Panc1 (cell line): ENCODE data around the gene NIF3L1. TPM values are rescaled to one million over a fixed set of nuclear protein-coding genes. Genes with fewer than 3 reads are reported as not detected.

Experiments used
- ATAC-seq: fragments of 200-7000 bp; cut with Tn5 transposase; 2 replicates; pipeline ENCODE4 v1.9.1; 2020; ENCODE audit warnings: mild to moderate bottlenecking, moderate library complexity
- BruUV-seq: library from RNA; stranded (reverse); fragments of 400-500 nt; replicated peaks from 2 replicates; lab custom pipeline; 2021; lab: Mats Ljungman, UMichigan
- CTCF ChIA-PET: fragments of 300-600 bp; sonication (Branson Sonifier 250); formaldehyde crosslinking; loops from one replicate; lab custom pipeline; 2022; ENCODE audit warnings: antibody characterized with exemption; lab: Charles Lee
- POLR2A ChIA-PET: fragments of 300-600 bp; sonication (Branson Sonifier 250); formaldehyde crosslinking; loops from one replicate; lab custom pipeline; 2022; ENCODE audit warnings: antibody characterized with exemption; lab: Charles Lee
- DNase-seq: peaks from one replicate; pipeline ENCODE4 v3.0.0-alpha.2; 2010; ENCODE audit warnings: low read depth, low spot score
- H3K27ac ChIP-seq: 2 replicates; pipeline ENCODE4 v1.5.1; 2011; ENCODE audit warnings: mild to moderate bottlenecking, low read length, inconsistent platforms
- H3K27me3 ChIP-seq: fragments of 200-500 bp; sonication (Bioruptor generic); 2 replicates; pipeline ENCODE4 v1.6.0; 2014; ENCODE audit warnings: low read length, inconsistent platforms; ENCODE audit not compliant: control insufficient read depth, insufficient read depth
- H3K36me3 ChIP-seq: fragments of 200-500 bp; sonication (Bioruptor generic); 2 replicates; pipeline ENCODE4 v1.5.1; 2014; ENCODE audit warnings: inconsistent platforms, mild to moderate bottlenecking, low read length, moderate library complexity; ENCODE audit not compliant: control insufficient read depth, insufficient read depth
- H3K4me1 ChIP-seq: 2 replicates; pipeline ENCODE4 v1.5.1; 2011; ENCODE audit warnings: inconsistent platforms, mild to moderate bottlenecking, low read length, moderate library complexity; ENCODE audit not compliant: control insufficient read depth, insufficient read depth
- H3K4me3 ChIP-seq, 2 experiments: 2 replicates each; pipeline ENCODE4 v1.5.1; 2011 to 2012; ENCODE audit warnings: low read depth in 2 of 2, low read length in 2 of 2, mild to moderate bottlenecking in 2 of 2, inconsistent platforms in 1 of 2, moderate library complexity in 1 of 2
- H3K9me3 ChIP-seq: fragments of 200-500 bp; sonication (Bioruptor generic); 2 replicates; pipeline ENCODE4 v1.5.1; 2014; ENCODE audit warnings: low read depth, mild to moderate bottlenecking, inconsistent platforms, low read length, moderate library complexity; ENCODE audit not compliant: control insufficient read depth, insufficient read depth
- CTCF ChIP-seq: fragments of 450-650 bp; IDR thresholded peaks from 2 replicates; pipeline ENCODE4 v1.5.1; 2017; ENCODE audit warnings: mild to moderate bottlenecking
- POLR2AphosphoS5 ChIP-seq: IDR thresholded peaks from 2 replicates; pipeline ENCODE4 v1.6.1; 2012; ENCODE audit warnings: mild to moderate bottlenecking, low read depth, low read length, moderate library complexity
- REST ChIP-seq, 2 experiments: IDR thresholded peaks; 2 replicates each; pipeline ENCODE4 v1.6.1; 2011 to 2012; ENCODE audit warnings: low read depth in 2 of 2, control low read depth in 1 of 2, low read length in 1 of 2, mild to moderate bottlenecking in 1 of 2, moderate library complexity in 1 of 2; ENCODE audit not compliant: insufficient read depth in 1 of 2
- SIN3A ChIP-seq: IDR thresholded peaks from 2 replicates; pipeline ENCODE4 v1.6.1; 2012; ENCODE audit warnings: low read depth, mild to moderate bottlenecking, low read length, moderate library complexity, borderline replicate concordance; ENCODE audit not compliant: insufficient read depth
- TCF7L2 ChIP-seq: IDR thresholded peaks from 2 replicates; pipeline ENCODE4 v1.6.1; 2011; ENCODE audit warnings: mild to moderate bottlenecking, low read depth, low read length, inconsistent platforms
- in situ Hi-C: cut with HindIII; loops from 2 replicates; pipeline ENCODE4 v1.10.0; 2016; ENCODE audit warnings: low sequenced_read_pairs, low pct_unique_long_range_greater_than_20kb
- intact Hi-C: fragments of 100-400 bp; cut with micrococcal nuclease; formaldehyde crosslinking; loops from one replicate; pipeline ENCODE4 v1.10.0; 2022; ENCODE audit not compliant: unreplicated experiment
- total RNA-seq: library from RNA; stranded (reverse); gene quantifications from one replicate; pipeline ENCODE4 v1.2.1, GENCODE V29; 2021; ENCODE audit not compliant: unreplicated experiment

Gene NIF3L1
- total RNA-seq, 1 experiment from 2014 or later = 37.4 TPM

DNA sequence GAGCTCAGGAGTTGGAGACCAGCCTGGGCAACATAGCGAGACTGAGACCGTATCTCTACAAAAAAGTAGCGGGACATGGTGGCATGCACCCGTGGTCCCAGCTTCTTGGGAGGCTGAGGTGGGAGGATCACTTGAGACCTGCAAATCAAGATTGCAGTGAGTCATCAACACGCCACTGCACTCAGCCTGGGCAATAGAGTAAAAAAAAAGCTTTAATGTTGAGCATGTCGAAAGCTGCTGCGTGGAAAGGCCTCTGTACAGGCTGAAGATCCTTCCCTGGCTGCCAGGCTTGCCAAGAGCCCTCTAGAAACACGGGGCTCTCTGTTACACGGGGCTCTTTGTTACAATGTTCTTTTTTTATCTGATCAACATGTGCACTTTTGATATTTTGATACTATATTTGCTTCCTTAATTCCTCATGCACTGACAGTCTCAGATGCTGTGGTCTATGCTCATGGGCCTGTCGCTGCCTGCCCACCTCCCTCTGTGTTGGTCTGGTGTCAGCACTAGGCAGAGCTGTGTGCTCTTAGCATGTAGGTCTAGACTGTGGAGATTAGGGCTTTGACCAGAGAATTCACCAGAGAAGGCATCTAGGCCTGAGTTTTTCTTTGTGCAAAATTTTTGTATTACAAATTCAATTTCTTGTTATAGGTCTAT, 43.4 kb upstream of the NIF3L1 start:
- Histone ChIP-seq H3K27ac (no peak overlapping the region), H3K4me1 (no peaks in the 10 kb centered on the region), H3K9me3 (no peaks in the 10 kb centered on the region), H3K27me3 (no peaks in the 10 kb centered on the region), H3K36me3 (no peaks in the 10 kb centered on the region), H3K4me3 (no peak overlapping the region)
- ChIA-PET POLR2A (no interaction called here), CTCF (interaction anchor here (0.6 kb wide), 1 partner anchor 11 kb away, joined by 3 read pairs; no protein-coding TSS in a partner anchor)
- DNase-seq (no peak), ATAC-seq (no peak)
- BruUV-seq = no TSS peak
- intact Hi-C loops = no loop called here
- TF ChIP-seq REST (IDR thresholded peaks at IDR 0.05; ENCODE audit: insufficient read depth in 1 of 2, low read depth in 2 of 2, low read length in 1 of 2) = no peak
- TF ChIP-seq CTCF = no peak
- no peak for TF ChIP-seq POLR2AphosphoS5
- no peak for TF ChIP-seq SIN3A
- TF ChIP-seq TCF7L2 = no peak
- in situ Hi-C loops = no loop called here

- Histone ChIP-seq H3K4me3 (no peak overlapping the region), H3K9me3 (no peaks in the 10 kb centered on the region), H3K27ac (no peak overlapping the region), H3K27me3 (no peaks in the 10 kb centered on the region), H3K36me3 (peaks cover 2% of the 10 kb centered on the region; the same call in 1 of the 2 replicates), H3K4me1 (no peaks in the 10 kb centered on the region)
- no peak for DNase-seq
- intact Hi-C loops = no loop called here
- BruUV-seq = no TSS peak
- no peak for ATAC-seq
- ChIA-PET CTCF (no interaction called here), POLR2A (interaction anchor here (0.5 kb wide), 1 partner anchor 14 kb away, joined by 4 read pairs; no protein-coding TSS in a partner anchor)
- TF ChIP-seq CTCF = no peak
- no peak for TF ChIP-seq REST (IDR thresholded peaks at IDR 0.05; ENCODE audit: insufficient read depth in 1 of 2, low read depth in 2 of 2, low read length in 1 of 2)
- no peak for TF ChIP-seq SIN3A
- no peak for TF ChIP-seq TCF7L2
- no peak for TF ChIP-seq POLR2AphosphoS5
- in situ Hi-C loops = no loop called here
Measured at GRCh38 chr2:200847269-200847668, 41.9 kb upstream of the NIF3L1 start.
